ENCODE measurements around the gene TIGIT. TPM values are rescaled to one million over a fixed set of nuclear protein-coding genes. Genes with fewer than 3 reads are reported as not detected.

Gene TIGIT
- total and polyA plus RNA-seq, 2 experiments from 2014 or later, result 0.07 to 0.50 TPM

DNA sequence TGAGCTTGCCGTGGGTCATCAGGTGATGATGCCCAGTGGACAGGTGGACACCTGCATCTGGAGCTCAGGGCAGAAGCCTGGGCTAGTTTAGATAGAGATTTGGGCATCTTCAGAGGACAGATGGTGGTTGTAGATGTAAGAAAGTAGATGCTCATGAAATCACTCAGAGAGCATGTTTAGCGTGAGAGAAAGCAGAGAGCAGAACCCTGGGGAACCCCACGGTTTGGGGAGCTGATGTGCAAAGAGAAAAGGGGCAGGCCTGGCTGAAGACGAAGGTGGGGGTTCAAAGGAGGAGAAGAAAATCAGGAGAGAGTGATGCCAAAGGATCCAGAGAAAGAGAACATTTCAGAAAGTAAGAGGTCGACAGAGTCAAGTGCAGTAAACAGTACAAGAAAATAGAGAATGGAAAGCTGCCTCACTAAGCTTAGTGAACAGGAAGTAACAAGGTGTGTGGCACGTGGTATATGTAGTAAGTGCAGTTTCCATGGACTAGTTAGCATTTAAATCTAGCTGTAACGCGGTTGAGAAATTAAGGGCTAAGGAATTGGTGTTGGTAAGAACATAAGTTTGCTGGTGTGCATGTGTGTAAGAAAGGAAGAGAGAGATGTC lies 13.5 kb downstream of the TIGIT start:
- ATAC-seq, result no peak
- Histone ChIP-seq H4K20me1 (replicated peaks; ENCODE audit: insufficient read depth) (no peaks in the 10 kb centered on the region), H3K9me2 (ENCODE audit: insufficient read depth) (peaks cover 22% of the 10 kb centered on the region), H3K4me3 (no peak overlapping the region), H3K79me2 (replicated peaks; ENCODE audit: insufficient read depth) (no peaks in the 10 kb centered on the region), H3F3A (replicated peaks; ENCODE audit: low read depth) (no peaks in the 10 kb centered on the region), H2AFZ (no peak overlapping the region), H3K27me3 (ENCODE audit: insufficient read depth) (no peaks in the 10 kb centered on the region), H3K36me3 (ENCODE audit: insufficient read depth) (no peaks in the 10 kb centered on the region), H3K4me1 (ENCODE audit: insufficient read depth) (no peaks in the 10 kb centered on the region), H3K4me2 (no peak overlapping the region), H3K27ac (ENCODE audit: low read depth) (no peak overlapping the region)
- TF ChIP-seq, protein P1, sequence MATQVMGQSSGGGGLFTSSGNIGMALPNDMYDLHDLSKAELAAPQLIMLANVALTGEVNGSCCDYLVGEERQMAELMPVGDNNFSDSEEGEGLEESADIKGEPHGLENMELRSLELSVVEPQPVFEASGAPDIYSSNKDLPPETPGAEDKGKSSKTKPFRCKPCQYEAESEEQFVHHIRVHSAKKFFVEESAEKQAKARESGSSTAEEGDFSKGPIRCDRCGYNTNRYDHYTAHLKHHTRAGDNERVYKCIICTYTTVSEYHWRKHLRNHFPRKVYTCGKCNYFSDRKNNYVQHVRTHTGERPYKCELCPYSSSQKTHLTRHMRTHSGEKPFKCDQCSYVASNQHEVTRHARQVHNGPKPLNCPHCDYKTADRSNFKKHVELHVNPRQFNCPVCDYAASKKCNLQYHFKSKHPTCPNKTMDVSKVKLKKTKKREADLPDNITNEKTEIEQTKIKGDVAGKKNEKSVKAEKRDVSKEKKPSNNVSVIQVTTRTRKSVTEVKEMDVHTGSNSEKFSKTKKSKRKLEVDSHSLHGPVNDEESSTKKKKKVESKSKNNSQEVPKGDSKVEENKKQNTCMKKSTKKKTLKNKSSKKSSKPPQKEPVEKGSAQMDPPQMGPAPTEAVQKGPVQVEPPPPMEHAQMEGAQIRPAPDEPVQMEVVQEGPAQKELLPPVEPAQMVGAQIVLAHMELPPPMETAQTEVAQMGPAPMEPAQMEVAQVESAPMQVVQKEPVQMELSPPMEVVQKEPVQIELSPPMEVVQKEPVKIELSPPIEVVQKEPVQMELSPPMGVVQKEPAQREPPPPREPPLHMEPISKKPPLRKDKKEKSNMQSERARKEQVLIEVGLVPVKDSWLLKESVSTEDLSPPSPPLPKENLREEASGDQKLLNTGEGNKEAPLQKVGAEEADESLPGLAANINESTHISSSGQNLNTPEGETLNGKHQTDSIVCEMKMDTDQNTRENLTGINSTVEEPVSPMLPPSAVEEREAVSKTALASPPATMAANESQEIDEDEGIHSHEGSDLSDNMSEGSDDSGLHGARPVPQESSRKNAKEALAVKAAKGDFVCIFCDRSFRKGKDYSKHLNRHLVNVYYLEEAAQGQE (IDR thresholded peaks at IDR 0.05; ENCODE audit: unreplicated experiment), result no peak
- no peak for DNase-seq (ENCODE audit: low spot score)
- Mint-ChIP-seq H3K4me3 (no peak overlapping the region), H3K4me1 (no peaks in the 10 kb centered on the region), H3K27ac (no peak overlapping the region), H3K36me3 (ENCODE audit: low read depth) (no peaks in the 10 kb centered on the region), H3K27me3 (ENCODE audit: insufficient read depth, low read depth, poor library complexity) (peaks cover 5% of the 10 kb centered on the region), H3K9me3 (no peaks in the 10 kb centered on the region)

DNA sequence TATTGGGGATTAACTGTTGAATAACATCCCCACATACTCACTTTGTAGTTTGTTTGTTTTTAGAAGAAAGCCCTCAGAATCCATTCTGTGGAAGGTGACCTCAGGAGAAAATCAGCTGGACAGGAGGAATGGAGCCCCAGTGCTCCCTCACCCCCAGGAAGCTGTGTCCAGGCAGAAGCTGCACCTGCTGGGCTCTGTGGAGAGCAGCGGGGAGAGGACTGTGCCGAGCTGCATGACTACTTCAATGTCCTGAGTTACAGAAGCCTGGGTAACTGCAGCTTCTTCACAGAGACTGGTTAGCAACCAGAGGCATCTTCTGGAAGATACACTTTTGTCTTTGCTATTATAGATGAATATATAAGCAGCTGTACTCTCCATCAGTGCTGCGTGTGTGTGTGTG lies 14.0 kb downstream of the TIGIT start:
- H3F3A ChIP-seq (replicated peaks; ENCODE audit: low read depth), result no peaks in the 10 kb centered on the region
- Mint-ChIP-seq H3K9me3 (no peaks in the 10 kb centered on the region), H3K4me3 (no peak overlapping the region), H3K36me3 (ENCODE audit: low read depth) (no peaks in the 10 kb centered on the region), H3K27ac (no peak overlapping the region), H3K4me1 (no peaks in the 10 kb centered on the region), H3K27me3 (ENCODE audit: insufficient read depth, low read depth, poor library complexity) (peaks cover 5% of the 10 kb centered on the region)
- no peak overlapping the region for H3K27ac ChIP-seq (ENCODE audit: low read depth)
- H3K27me3 ChIP-seq (ENCODE audit: insufficient read depth), result no peaks in the 10 kb centered on the region
- H3K9me2 ChIP-seq (ENCODE audit: insufficient read depth), result peaks cover 22% of the 10 kb centered on the region
- H3K36me3 ChIP-seq (ENCODE audit: insufficient read depth), result no peaks in the 10 kb centered on the region
- no peaks in the 10 kb centered on the region for H3K4me1 ChIP-seq (ENCODE audit: insufficient read depth)
- ATAC-seq (no peak), DNase-seq (ENCODE audit: low spot score) (no peak)
- no peaks in the 10 kb centered on the region for H4K20me1 ChIP-seq (replicated peaks; ENCODE audit: insufficient read depth)
- H3K4me3 ChIP-seq, result no peak overlapping the region
- no peak overlapping the region for H3K4me2 ChIP-seq
- H2AFZ ChIP-seq, result no peak overlapping the region
- H3K79me2 ChIP-seq (replicated peaks; ENCODE audit: insufficient read depth), result no peaks in the 10 kb centered on the region
- TF ChIP-seq CREB1 (CRISPR knock-in tag; IDR thresholded peaks at IDR 0.05; ENCODE audit: low read depth) (no peak), EZH2phosphoT487 (IDR thresholded peaks at IDR 0.05; ENCODE audit: unreplicated experiment) (no peak), ZNF331 (CRISPR knock-in tag; IDR thresholded peaks at IDR 0.05; ENCODE audit: low read depth) (no peak), EZH2 (IDR thresholded peaks at IDR 0.05; ENCODE audit: low read depth, unreplicated experiment) (no peak), NANOG (IDR thresholded peaks at IDR 0.05; ENCODE audit: borderline replicate concordance) (no peak), JUNB (IDR thresholded peaks at IDR 0.05; ENCODE audit: unreplicated experiment) (no peak), STAT1 (IDR thresholded peaks at IDR 0.05; ENCODE audit: unreplicated experiment) (no peak), POLR2AphosphoS5 (IDR thresholded peaks at IDR 0.05; ENCODE audit: low read depth) (no peak)
- TF ChIP-seq, protein P2, sequence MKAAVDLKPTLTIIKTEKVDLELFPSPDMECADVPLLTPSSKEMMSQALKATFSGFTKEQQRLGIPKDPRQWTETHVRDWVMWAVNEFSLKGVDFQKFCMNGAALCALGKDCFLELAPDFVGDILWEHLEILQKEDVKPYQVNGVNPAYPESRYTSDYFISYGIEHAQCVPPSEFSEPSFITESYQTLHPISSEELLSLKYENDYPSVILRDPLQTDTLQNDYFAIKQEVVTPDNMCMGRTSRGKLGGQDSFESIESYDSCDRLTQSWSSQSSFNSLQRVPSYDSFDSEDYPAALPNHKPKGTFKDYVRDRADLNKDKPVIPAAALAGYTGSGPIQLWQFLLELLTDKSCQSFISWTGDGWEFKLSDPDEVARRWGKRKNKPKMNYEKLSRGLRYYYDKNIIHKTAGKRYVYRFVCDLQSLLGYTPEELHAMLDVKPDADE (IDR thresholded peaks at IDR 0.05), result no peak
- TF ChIP-seq, protein P1 (IDR thresholded peaks at IDR 0.05; ENCODE audit: unreplicated experiment), result no peak
- TF ChIP-seq, protein P3, sequence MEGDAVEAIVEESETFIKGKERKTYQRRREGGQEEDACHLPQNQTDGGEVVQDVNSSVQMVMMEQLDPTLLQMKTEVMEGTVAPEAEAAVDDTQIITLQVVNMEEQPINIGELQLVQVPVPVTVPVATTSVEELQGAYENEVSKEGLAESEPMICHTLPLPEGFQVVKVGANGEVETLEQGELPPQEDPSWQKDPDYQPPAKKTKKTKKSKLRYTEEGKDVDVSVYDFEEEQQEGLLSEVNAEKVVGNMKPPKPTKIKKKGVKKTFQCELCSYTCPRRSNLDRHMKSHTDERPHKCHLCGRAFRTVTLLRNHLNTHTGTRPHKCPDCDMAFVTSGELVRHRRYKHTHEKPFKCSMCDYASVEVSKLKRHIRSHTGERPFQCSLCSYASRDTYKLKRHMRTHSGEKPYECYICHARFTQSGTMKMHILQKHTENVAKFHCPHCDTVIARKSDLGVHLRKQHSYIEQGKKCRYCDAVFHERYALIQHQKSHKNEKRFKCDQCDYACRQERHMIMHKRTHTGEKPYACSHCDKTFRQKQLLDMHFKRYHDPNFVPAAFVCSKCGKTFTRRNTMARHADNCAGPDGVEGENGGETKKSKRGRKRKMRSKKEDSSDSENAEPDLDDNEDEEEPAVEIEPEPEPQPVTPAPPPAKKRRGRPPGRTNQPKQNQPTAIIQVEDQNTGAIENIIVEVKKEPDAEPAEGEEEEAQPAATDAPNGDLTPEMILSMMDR (conservative IDR thresholded peaks at IDR 0.05; ENCODE audit: low read depth in 2 of 2), result no peak

All from GM23338 (cell line).